GM12891 (cell line): Measurements from ENCODE around the gene ROS1.
"Not testable (repeated sequence)": the region's sequence is repeated elsewhere in the genome, so short reads cannot be mapped to it uniquely, and the experiment has no call there.

ENCODE experiments used
- DNase-seq: peaks from one replicate; pipeline ENCODE4 v3.0.0; 2011; ENCODE audit warnings: low spot score; ENCODE audit not compliant: insufficient read length
- FAIRE-seq: peaks from 2 replicates; lab custom pipeline; 2011; peaks lifted over from hg19 to GRCh38; lab: Jason Lieb, UNC
- PAX5 ChIP-seq: IDR thresholded peaks from 2 replicates; pipeline ENCODE4 v1.6.1; 2011; ENCODE audit warnings: low read length, moderate library complexity, mild to moderate bottlenecking; ENCODE audit not compliant: insufficient read depth, severe bottlenecking
- POLR2A ChIP-seq: IDR thresholded peaks from 2 replicates; pipeline ENCODE4 v1.6.1; 2011; ENCODE audit warnings: low read depth, low read length, control low read depth
- POLR2AphosphoS5 ChIP-seq: IDR thresholded peaks from 2 replicates; pipeline ENCODE4 v1.6.1; 2011; ENCODE audit warnings: low read depth, low read length, control low read depth
- POU2F2 ChIP-seq: IDR thresholded peaks from 2 replicates; pipeline ENCODE4 v1.6.1; 2011; ENCODE audit warnings: low read depth, mild to moderate bottlenecking, control low read depth, low read length, moderate library complexity
- SPI1 ChIP-seq: IDR thresholded peaks from 2 replicates; pipeline ENCODE4 v1.6.1; 2011; ENCODE audit warnings: low read depth, low read length, control low read depth
- TAF1 ChIP-seq: IDR thresholded peaks from 2 replicates; pipeline ENCODE4 v1.6.1; 2011; ENCODE audit warnings: low read depth, low read length, control low read depth

Gene ROS1

GRCh38 chr6:117459204-117459944 is 33.6 kb upstream of the ROS1 start:
- DNase-seq (no peak), FAIRE-seq (no peak)
- no peak for TF ChIP-seq POLR2A
- TF ChIP-seq POLR2AphosphoS5, result no peak
- TF ChIP-seq PAX5, result no peak
- no peak for TF ChIP-seq TAF1
- TF ChIP-seq SPI1, result no peak
- no peak for TF ChIP-seq POU2F2

- no peak for DNase-seq
- no peak for FAIRE-seq
- no peak for TF ChIP-seq SPI1
- no peak for TF ChIP-seq TAF1
- no peak for TF ChIP-seq POLR2A
- no peak for TF ChIP-seq POLR2AphosphoS5
- no peak for TF ChIP-seq POU2F2
- no peak for TF ChIP-seq PAX5
Measured at GRCh38 chr6:117456998-117457397, 31.3 kb upstream of the ROS1 start.

GRCh38 chr6:117456250-117456649 is 30.5 kb upstream of the ROS1 start:
- no peak for DNase-seq
- no peak for FAIRE-seq
- TF ChIP-seq POU2F2 (no peak), TAF1 (no peak), POLR2AphosphoS5 (no peak), POLR2A (no peak), SPI1 (no peak), PAX5 (no peak)

GRCh38 chr6:117451671-117452070 is 25.9 kb upstream of the ROS1 start:
- no peak for TF ChIP-seq POLR2A
- TF ChIP-seq POLR2AphosphoS5, result no peak
- TF ChIP-seq PAX5, result no peak
- FAIRE-seq (no peak), DNase-seq (no peak)

- DNase-seq (no peak), FAIRE-seq (no peak)
- TF ChIP-seq POLR2AphosphoS5 (no peak), POLR2A (no peak), SPI1 (no peak), PAX5 (no peak), POU2F2 (no peak), TAF1 (no peak)
Measured at GRCh38 chr6:117449549-117450439, 24.1 kb upstream of the ROS1 start.

GRCh38 chr6:117448732-117449485 is 23.2 kb upstream of the ROS1 start:
- FAIRE-seq, result no peak
- no peak for TF ChIP-seq POLR2AphosphoS5
- TF ChIP-seq SPI1, result no peak
- DNase-seq, result no peak

GRCh38 chr6:117448011-117448410 is 22.3 kb upstream of the ROS1 start:
- DNase-seq (no peak), FAIRE-seq (no peak)
- TF ChIP-seq POLR2AphosphoS5 (no peak), SPI1 (no peak), POU2F2 (no peak), POLR2A (no peak)

- DNase-seq, result no peak
- no peak for TF ChIP-seq TAF1
- TF ChIP-seq POLR2AphosphoS5, result no peak
- TF ChIP-seq PAX5, result no peak
- TF ChIP-seq POLR2A, result no peak
- no peak for TF ChIP-seq SPI1
- FAIRE-seq, result no peak
Measured at GRCh38 chr6:117446861-117447260, 21.1 kb upstream of the ROS1 start.

- FAIRE-seq (no peak), DNase-seq (no peak)
- TF ChIP-seq POLR2A, result no peak
- TF ChIP-seq POLR2AphosphoS5, result no peak
- no peak for TF ChIP-seq POU2F2
- TF ChIP-seq SPI1, result no peak
- TF ChIP-seq TAF1, result no peak
- TF ChIP-seq PAX5, result no peak
Measured at GRCh38 chr6:117444600-117444999, 18.9 kb upstream of the ROS1 start.

GRCh38 chr6:117442313-117442712 is 16.6 kb upstream of the ROS1 start:
- FAIRE-seq, DNase-seq: not testable (repeated sequence)
